ENCODE measurements around the gene CDKL4.
A peak's percentile ranks its signal among the peaks of the same experiment; 100 is the strongest.
"Not testable (repeated sequence)": the region's sequence is repeated elsewhere in the genome, so short reads cannot be mapped to it uniquely, and the experiment has no call there.

CDKL4 gene

GRCh38 chr2:39141334-39142271 lies 102.2 kb downstream of the CDKL4 start:
- no peak for DNase-seq (ENCODE audit: low read depth)

GRCh38 chr2:39140948-39141333 lies 102.8 kb downstream of the CDKL4 start:
- not testable (repeated sequence) for DNase-seq (ENCODE audit: low read depth)

GRCh38 chr2:39140322-39140847 lies 103.4 kb downstream of the CDKL4 start:
- DNase-seq (ENCODE audit: low read depth): no peak

GRCh38 chr2:39139511-39140237 lies 104.1 kb downstream of the CDKL4 start:
- DNase-seq (ENCODE audit: low read depth): no peak

- no peak for DNase-seq (ENCODE audit: low read depth)
These were observed 104.9 kb downstream of the CDKL4 start for GRCh38 chr2:39138837-39139211.

- DNase-seq (ENCODE audit: low read depth): not testable (repeated sequence)
These were observed 105.5 kb downstream of the CDKL4 start for GRCh38 chr2:39138187-39138836.

GRCh38 chr2:39136799-39137198 lies 107.0 kb downstream of the CDKL4 start:
- no peak for DNase-seq (ENCODE audit: low read depth)

- DNase-seq (ENCODE audit: low read depth): no peak
These were observed 108.0 kb downstream of the CDKL4 start for GRCh38 chr2:39135690-39136259.

- DNase-seq (ENCODE audit: low read depth): no peak
These were observed 110.4 kb downstream of the CDKL4 start for GRCh38 chr2:39133215-39133851.

GRCh38 chr2:39128919-39129391 lies 114.8 kb downstream of the CDKL4 start:
- peak; percentile 64 for DNase-seq (ENCODE audit: low read depth)

GRCh38 chr2:39127973-39128372 lies 115.8 kb downstream of the CDKL4 start:
- DNase-seq (ENCODE audit: low read depth): peak; percentile 35

Data from iris pigment epithelial cell (primary cell).